AG04450 (cell line): Measurements from ENCODE around the gene CHST1. TPM values are rescaled to one million over a fixed set of nuclear protein-coding genes. Genes with fewer than 3 reads are reported as not detected.

Experiments
- CTCF ChIA-PET: fragments of 300-600, 350-600 bp; formaldehyde crosslinking; extraction: SDS; loops from one replicate; lab custom pipeline; 2022; ENCODE audit warnings: antibody characterized with exemption, inconsistent platforms; lab: Charles Lee
- POLR2A ChIA-PET: fragments of 350-600 bp; formaldehyde crosslinking; extraction: SDS; loops from one replicate; lab custom pipeline; 2021; ENCODE audit warnings: antibody characterized with exemption, inconsistent platforms; lab: Yijun Ruan, JAX
- DNase-seq: peaks from one replicate; pipeline ENCODE4 v3.0.0-alpha.2; 2011; ENCODE audit warnings: low read depth, low spot score
- H3K27ac ChIP-seq: one replicate; pipeline ENCODE4 v1.5.1; 2012; ENCODE audit warnings: low read depth, low read length, control low read depth
- H3K27me3 ChIP-seq: one replicate; pipeline ENCODE4 v1.6.0; 2012; ENCODE audit warnings: low read length; ENCODE audit not compliant: control insufficient read depth, insufficient read depth
- H3K4me3 ChIP-seq: 2 replicates; pipeline ENCODE4 v1.5.1; 2011; ENCODE audit warnings: mild to moderate bottlenecking, low read depth, low read length, control low read depth
- H3K9me3 ChIP-seq: 2 replicates; pipeline ENCODE4 v1.5.1; 2012; ENCODE audit warnings: low read length; ENCODE audit not compliant: control insufficient read depth, insufficient read depth
- polyA plus RNA-seq: library from polyadenylated mRNA; depleted of rRNA; stranded (reverse); fragments of >200 nt; gene quantifications from 2 replicates; pipeline ENCODE4 v1.2.3, GENCODE V29; 2011
- TF ChIP-seq, protein P1 (sequence below): IDR thresholded peaks from 2 replicates; pipeline ENCODE4 v1.5.1; 2011; ENCODE audit warnings: low read depth, low read length, control low read depth, inconsistent platforms

Gene CHST1
- polyA plus RNA-seq, 1 experiment, result 0.06 TPM

GRCh38 chr11:45610627-45611026 lies 54.8 kb downstream of the CHST1 start:
- no peak overlapping the region for H3K4me3 ChIP-seq
- no peaks in the 10 kb centered on the region for H3K27me3 ChIP-seq
- TF ChIP-seq, protein P1, sequence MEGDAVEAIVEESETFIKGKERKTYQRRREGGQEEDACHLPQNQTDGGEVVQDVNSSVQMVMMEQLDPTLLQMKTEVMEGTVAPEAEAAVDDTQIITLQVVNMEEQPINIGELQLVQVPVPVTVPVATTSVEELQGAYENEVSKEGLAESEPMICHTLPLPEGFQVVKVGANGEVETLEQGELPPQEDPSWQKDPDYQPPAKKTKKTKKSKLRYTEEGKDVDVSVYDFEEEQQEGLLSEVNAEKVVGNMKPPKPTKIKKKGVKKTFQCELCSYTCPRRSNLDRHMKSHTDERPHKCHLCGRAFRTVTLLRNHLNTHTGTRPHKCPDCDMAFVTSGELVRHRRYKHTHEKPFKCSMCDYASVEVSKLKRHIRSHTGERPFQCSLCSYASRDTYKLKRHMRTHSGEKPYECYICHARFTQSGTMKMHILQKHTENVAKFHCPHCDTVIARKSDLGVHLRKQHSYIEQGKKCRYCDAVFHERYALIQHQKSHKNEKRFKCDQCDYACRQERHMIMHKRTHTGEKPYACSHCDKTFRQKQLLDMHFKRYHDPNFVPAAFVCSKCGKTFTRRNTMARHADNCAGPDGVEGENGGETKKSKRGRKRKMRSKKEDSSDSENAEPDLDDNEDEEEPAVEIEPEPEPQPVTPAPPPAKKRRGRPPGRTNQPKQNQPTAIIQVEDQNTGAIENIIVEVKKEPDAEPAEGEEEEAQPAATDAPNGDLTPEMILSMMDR, result no peak
- no peaks in the 10 kb centered on the region for H3K9me3 ChIP-seq
- ChIA-PET POLR2A (no interaction called here), CTCF (no interaction called here)
- DNase-seq, result no peak
- no peak overlapping the region for H3K27ac ChIP-seq

DNA sequence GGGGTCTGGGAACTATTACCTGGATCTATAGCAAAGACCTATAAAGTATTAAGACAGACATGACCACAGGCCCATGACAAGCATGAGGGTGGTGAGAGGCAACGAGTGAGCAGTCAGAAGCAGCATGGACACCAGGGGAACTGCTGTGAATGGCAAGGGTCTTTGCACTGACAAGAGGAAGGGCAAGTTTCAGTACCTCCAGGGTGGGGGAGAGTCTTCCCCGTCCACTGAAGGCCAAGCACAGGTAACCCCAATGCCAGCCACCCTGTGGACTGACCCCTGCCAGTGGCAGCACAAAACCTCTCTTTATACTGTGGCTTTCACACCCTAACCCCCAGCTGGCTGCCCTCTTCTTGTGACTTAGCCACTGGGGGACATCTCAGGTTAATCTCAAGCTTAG lies 55.5 kb downstream of the CHST1 start:
- Histone ChIP-seq H3K9me3 (no peaks in the 10 kb centered on the region), H3K4me3 (no peak overlapping the region), H3K27me3 (no peaks in the 10 kb centered on the region), H3K27ac (no peak overlapping the region)
- TF ChIP-seq, protein P1, result no peak
- POLR2A ChIA-PET, result no interaction called here
- CTCF ChIA-PET, result no interaction called here
- DNase-seq, result no peak

DNA sequence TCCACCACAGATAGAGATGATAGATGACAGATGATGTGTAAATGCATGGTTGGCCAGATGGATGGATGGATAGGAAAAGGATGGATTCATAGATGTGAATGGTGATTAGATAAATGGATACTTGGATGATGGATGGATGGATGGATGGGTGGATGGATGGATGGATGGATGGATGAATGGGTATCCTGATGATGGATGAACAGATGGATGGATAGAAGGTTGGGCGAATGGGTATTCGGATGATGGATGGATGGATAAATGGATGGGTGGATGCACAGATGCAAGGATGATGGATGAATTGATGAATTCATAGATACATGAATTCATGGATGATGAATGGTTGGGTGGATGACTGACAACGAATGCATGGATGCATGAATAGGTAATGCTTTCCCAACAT lies 56.1 kb downstream of the CHST1 start:
- Histone ChIP-seq H3K27me3 (peaks cover 2% of the 10 kb centered on the region), H3K9me3 (no peaks in the 10 kb centered on the region), H3K4me3 (no peak overlapping the region), H3K27ac (no peak overlapping the region)
- POLR2A ChIA-PET, result no interaction called here
- CTCF ChIA-PET, result no interaction called here
- DNase-seq, result no peak
- TF ChIP-seq, protein P1, result no peak

DNA sequence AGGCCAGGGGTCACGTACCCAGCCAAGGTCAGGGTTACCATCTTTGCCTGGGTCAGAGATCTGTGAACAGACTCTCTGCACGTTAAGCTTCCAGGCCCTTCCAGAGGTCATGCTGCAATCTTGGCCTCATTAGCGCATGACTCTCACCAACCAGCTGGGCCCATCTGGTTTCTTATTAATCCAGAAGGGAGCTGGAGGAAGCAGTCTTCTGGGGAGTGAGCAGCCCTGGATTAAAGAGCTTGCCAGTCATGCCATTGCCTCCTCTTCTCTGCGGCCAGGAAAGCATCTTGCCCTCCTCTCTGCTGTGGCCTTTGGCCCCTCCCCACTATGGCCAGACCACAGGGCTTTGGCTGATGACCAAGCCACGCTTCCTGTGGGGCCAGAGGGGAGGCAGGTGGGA lies 57.4 kb downstream of the CHST1 start:
- Histone ChIP-seq H3K4me3 (no peak overlapping the region), H3K27me3 (peaks cover 4% of the 10 kb centered on the region), H3K9me3 (no peaks in the 10 kb centered on the region), H3K27ac (no peak overlapping the region)
- TF ChIP-seq, protein P1, result no peak
- ChIA-PET POLR2A (no interaction called here), CTCF (no interaction called here)
- DNase-seq, result no peak

DNA sequence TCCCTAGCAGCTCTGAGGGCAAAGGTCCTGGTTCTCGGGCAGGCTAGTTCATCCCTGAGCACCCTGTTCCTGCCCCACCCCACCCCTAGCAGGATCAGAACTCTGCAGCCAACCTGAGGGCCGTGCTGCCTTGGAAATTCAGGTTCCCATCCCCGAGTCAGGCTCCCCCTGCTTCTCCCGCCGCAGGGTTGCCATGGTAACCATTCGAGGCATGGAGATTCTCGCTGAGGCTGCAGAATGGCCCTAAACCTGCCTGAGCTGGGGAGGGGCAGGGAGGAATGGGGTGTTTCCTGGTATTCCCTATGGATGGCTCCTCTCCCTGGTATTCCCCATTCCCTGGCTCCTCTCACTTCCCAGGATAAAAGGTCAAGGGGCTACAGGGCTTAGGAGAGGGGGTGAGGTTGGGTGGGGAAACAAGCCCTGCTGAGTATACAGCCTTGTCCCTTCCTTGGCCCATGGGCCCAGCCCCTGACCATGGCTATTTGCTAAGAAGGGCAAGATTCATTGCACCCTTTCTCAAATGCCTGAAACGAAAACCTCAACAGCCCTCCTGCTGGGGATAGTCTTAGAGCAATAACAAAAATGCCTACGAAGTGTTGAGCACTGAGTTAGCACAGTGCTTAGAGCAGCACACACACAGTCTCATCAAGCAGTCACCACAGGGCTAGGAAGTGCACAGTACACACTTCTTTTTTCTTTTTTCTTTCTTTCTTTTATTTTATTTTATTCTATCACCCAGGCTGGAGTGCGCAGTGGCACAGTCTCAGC lies 58.7 kb downstream of the CHST1 start:
- CTCF ChIA-PET, result no interaction called here
- Histone ChIP-seq H3K27ac (no peak overlapping the region), H3K27me3 (peaks cover 4% of the 10 kb centered on the region), H3K4me3 (no peak overlapping the region), H3K9me3 (no peaks in the 10 kb centered on the region)
- POLR2A ChIA-PET, result no interaction called here
- DNase-seq, result no peak
- TF ChIP-seq, protein P1, result no peak
